Astrocyte of the cerebellum (primary cell): ENCODE data around the gene RTN4IP1.

Source experiments
- DNase-seq: peaks from one replicate; pipeline ENCODE4 v3.0.0-alpha.2; 2011; ENCODE audit warnings: low read depth
- H3K4me3 ChIP-seq: 2 replicates; pipeline ENCODE4 v1.5.1; 2011; ENCODE audit warnings: mild to moderate bottlenecking, low read depth, low read length, moderate library complexity
- in situ Hi-C: cut with HindIII; loops from 2 replicates; pipeline ENCODE4 v1.10.0; 2017; ENCODE audit warnings: low sequenced_read_pairs
- TF ChIP-seq, protein P1 (sequence below): IDR thresholded peaks from 2 replicates; pipeline ENCODE4 v1.5.1; 2012; ENCODE audit warnings: low read length, low read depth, moderate library complexity, mild to moderate bottlenecking; ENCODE audit errors: missing control alignments

Gene RTN4IP1

DNA sequence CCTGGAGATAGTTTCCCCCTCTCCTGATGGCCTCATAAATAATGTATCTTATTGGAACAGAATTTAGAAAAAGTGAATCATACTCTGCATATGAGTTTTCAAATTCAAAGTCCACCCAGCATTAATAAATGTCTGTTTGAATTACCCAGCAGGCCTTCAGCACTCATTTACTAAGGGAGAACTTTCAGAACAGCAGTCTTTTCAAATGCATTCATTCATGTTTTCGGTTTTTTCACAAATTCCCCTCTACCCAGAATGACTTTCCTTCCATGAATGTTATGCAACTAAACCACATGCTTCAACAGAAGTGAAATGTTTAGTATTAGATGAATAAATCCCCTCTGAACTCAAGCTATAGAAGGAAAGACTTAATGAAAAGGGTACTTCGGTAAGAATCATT is 92.4 kb downstream of the RTN4IP1 start:
- no peak overlapping the region for H3K4me3 ChIP-seq
- TF ChIP-seq, protein P1, sequence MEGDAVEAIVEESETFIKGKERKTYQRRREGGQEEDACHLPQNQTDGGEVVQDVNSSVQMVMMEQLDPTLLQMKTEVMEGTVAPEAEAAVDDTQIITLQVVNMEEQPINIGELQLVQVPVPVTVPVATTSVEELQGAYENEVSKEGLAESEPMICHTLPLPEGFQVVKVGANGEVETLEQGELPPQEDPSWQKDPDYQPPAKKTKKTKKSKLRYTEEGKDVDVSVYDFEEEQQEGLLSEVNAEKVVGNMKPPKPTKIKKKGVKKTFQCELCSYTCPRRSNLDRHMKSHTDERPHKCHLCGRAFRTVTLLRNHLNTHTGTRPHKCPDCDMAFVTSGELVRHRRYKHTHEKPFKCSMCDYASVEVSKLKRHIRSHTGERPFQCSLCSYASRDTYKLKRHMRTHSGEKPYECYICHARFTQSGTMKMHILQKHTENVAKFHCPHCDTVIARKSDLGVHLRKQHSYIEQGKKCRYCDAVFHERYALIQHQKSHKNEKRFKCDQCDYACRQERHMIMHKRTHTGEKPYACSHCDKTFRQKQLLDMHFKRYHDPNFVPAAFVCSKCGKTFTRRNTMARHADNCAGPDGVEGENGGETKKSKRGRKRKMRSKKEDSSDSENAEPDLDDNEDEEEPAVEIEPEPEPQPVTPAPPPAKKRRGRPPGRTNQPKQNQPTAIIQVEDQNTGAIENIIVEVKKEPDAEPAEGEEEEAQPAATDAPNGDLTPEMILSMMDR = no peak
- in situ Hi-C loops = no loop called here
- no peak for DNase-seq

DNA sequence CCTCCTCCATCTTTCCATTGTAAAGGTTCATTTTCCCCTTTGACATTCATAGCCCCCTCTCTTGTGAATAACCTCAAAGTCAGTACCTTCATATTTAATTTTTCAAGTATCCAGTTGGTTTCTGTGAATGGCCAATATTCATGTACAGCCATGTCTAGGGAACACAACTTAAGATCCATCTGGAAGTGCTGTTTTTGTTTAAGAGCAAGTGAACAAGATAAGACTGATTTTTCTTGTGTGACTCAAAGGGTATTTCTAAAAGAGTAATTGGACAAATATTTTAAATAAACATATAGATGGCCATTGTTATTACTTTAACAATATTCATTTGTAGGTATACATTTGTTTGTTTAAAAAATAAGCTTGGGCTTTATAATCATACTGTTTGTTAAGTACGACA is 92.9 kb downstream of the RTN4IP1 start:
- no peak for DNase-seq
- no peak overlapping the region for H3K4me3 ChIP-seq
- in situ Hi-C loops = no loop called here
- TF ChIP-seq, protein P1 = no peak

DNA sequence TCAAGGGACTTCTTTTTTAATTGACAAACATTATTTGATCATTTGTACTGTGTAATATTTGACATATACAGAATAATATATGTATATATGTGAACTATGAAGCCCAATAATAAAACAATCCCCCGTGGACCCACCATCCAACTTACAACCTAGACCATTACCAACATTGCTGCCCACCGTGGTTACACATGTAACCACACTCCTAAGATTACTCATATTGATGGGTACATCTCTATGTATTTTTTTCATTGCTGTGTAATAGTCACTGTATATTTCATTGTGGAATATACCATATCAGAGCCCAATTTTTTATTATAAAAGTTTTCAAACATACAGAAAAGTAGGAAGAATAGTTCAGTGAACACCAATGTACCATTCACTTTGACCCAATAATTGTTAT is 94.3 kb downstream of the RTN4IP1 start:
- in situ Hi-C loops = no loop called here
- H3K4me3 ChIP-seq = no peak overlapping the region
- DNase-seq = no peak
- TF ChIP-seq, protein P1 = no peak

DNA sequence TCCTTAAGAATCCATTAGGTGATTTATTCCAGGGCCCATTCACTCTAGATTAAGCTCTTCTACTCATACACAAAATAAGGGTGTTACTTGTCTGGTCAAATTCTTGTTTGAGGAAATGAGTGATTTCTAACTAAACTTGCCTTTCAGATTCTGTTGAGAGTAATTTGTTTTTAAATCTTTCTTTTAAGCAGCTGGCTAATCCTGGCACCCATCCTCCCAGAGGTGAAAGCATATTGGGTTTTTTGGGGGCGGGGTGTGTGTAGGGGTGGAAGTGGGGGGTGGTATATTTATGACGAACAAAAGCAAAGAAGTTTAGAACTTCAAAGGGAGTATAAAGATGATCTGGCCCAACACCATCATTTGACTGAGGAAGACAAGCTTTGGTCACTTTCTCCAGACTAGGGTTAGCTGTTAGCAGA is 94.7 kb downstream of the RTN4IP1 start:
- TF ChIP-seq, protein P1 = no peak
- no peak for DNase-seq
- no peak overlapping the region for H3K4me3 ChIP-seq
- in situ Hi-C loops = no loop called here

DNA sequence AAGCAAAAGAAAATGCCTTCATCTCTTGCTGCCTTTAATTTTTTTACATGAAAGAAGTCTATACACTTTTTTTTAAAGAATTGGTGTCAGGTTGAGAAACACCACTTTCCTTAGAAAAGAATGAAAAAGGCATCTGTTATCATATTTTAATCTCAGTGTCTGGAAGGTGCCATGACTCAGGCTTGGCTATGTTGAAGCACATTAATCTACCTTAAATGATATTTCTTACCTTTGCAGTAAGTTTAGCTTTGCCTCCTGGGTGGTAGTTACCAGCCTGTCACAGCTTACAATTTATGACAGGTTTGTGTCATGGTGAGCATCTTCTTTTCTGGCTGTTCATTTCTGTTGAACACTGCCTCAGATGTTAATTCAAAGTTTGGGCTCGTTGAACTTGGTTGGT is 95.3 kb downstream of the RTN4IP1 start:
- no peak overlapping the region for H3K4me3 ChIP-seq
- in situ Hi-C loops = no loop called here
- TF ChIP-seq, protein P1 = no peak
- DNase-seq = no peak

DNA sequence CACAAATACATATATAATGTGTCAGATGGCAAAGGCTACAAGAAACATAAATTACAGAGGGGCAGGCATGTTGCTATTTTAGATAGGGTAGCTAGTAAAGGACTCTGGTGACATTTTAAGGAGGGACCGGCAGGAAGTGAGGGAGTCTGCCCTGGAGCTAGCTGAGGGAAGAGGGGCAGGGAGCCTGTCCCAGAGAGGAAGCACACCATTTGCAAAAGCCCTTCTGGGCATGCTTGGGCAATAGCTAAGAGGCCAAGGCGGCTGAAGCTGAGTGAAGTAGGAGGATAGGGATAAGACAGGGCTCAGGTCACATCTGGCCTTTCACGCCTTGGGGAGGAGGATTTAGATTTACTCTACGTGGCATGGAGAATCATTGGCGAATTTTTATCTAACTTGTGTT is 96.2 kb downstream of the RTN4IP1 start:
- TF ChIP-seq, protein P1 = no peak
- DNase-seq = no peak
- in situ Hi-C loops = no loop called here
- H3K4me3 ChIP-seq = no peak overlapping the region

DNA sequence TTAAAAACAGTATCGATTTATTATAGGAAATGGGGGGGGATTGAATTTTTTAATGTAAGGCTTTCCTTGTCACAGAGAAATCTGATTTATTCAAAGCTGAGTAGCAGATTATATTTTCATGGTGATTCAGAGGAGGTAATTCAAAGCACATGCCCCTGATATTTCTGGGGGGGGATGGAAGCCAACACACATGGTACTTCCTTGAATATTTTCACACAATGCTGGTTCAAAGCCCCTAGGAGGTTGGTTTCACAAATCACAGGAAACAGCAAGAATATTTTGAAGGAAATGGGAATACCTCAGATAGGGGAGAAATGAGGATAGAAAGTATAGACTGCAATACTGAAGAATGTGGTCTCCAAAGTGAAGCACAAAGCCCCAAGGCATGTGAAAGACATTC is 98.8 kb downstream of the RTN4IP1 start:
- in situ Hi-C loops = no loop called here
- DNase-seq = no peak
- no peak overlapping the region for H3K4me3 ChIP-seq
- TF ChIP-seq, protein P1 = no peak
